Measurements from ENCODE around the gene E2F1.

DNA sequence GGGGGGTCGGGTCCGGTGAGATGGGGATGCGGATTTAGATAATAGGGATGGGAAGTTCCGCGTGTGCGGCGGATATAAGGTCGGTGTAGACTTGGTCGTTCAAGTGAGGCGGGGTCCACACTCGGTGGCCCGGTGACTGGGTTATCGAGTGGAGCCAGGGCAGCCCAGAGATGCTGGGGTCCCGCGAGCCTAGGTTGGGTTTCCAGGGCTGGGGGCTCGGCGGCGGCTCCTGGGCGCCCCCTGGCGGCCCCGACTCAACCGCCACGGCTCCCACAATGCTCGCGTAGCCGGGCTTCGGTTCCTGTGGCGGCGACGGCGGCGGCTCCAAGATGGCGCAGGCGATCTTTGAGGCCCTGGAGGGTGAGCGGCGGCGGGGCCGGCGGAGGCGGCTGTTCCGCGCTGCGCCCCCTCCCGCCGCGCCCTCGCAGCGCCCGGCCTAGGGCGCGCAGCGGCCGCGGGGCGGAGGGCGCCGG is 45.5 kb upstream of the E2F1 start, which contains the start of gene ZNF341:
- TF ChIP-seq, protein P1, sequence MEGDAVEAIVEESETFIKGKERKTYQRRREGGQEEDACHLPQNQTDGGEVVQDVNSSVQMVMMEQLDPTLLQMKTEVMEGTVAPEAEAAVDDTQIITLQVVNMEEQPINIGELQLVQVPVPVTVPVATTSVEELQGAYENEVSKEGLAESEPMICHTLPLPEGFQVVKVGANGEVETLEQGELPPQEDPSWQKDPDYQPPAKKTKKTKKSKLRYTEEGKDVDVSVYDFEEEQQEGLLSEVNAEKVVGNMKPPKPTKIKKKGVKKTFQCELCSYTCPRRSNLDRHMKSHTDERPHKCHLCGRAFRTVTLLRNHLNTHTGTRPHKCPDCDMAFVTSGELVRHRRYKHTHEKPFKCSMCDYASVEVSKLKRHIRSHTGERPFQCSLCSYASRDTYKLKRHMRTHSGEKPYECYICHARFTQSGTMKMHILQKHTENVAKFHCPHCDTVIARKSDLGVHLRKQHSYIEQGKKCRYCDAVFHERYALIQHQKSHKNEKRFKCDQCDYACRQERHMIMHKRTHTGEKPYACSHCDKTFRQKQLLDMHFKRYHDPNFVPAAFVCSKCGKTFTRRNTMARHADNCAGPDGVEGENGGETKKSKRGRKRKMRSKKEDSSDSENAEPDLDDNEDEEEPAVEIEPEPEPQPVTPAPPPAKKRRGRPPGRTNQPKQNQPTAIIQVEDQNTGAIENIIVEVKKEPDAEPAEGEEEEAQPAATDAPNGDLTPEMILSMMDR (IDR thresholded peaks at IDR 0.05) = peak; percentile 85
- TF ChIP-seq MYBL2 (CRISPR knock-in tag; IDR thresholded peaks at IDR 0.05) (no peak; the same call in 1 of the 2 replicates), USF2 (CRISPR knock-in tag; IDR thresholded peaks at IDR 0.05) (no peak), ETV6 (CRISPR knock-in tag; IDR thresholded peaks at IDR 0.05) (no peak), ZNF416 (CRISPR knock-in tag; IDR thresholded peaks at IDR 0.05) (no peak), NFYB (CRISPR knock-in tag; conservative IDR thresholded peaks at IDR 0.05; ENCODE audit: low read depth) (no peak), SP1 (CRISPR knock-in tag; conservative IDR thresholded peaks at IDR 0.05) (no peak), MAX (CRISPR knock-in tag; IDR thresholded peaks at IDR 0.05) (no peak; the same call in 1 of the 2 replicates), NR1H2 (CRISPR knock-in tag; IDR thresholded peaks at IDR 0.05) (no peak)
- TF ChIP-seq, protein P2, sequence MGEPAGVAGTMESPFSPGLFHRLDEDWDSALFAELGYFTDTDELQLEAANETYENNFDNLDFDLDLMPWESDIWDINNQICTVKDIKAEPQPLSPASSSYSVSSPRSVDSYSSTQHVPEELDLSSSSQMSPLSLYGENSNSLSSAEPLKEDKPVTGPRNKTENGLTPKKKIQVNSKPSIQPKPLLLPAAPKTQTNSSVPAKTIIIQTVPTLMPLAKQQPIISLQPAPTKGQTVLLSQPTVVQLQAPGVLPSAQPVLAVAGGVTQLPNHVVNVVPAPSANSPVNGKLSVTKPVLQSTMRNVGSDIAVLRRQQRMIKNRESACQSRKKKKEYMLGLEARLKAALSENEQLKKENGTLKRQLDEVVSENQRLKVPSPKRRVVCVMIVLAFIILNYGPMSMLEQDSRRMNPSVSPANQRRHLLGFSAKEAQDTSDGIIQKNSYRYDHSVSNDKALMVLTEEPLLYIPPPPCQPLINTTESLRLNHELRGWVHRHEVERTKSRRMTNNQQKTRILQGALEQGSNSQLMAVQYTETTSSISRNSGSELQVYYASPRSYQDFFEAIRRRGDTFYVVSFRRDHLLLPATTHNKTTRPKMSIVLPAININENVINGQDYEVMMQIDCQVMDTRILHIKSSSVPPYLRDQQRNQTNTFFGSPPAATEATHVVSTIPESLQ (CRISPR knock-in tag; IDR thresholded peaks at IDR 0.05) = no peak
- TF ChIP-seq, protein P3, sequence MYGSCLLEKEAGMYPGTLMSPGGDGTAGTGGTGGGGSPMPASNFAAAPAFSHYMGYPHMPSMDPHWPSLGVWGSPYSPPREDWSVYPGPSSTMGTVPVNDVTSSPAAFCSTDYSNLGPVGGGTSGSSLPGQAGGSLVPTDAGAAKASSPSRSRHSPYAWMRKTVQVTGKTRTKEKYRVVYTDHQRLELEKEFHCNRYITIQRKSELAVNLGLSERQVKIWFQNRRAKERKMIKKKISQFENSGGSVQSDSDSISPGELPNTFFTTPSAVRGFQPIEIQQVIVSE (CRISPR knock-in tag; IDR thresholded peaks at IDR 0.05; ENCODE audit: borderline replicate concordance) = no peak
- TF ChIP-seq, protein P4, sequence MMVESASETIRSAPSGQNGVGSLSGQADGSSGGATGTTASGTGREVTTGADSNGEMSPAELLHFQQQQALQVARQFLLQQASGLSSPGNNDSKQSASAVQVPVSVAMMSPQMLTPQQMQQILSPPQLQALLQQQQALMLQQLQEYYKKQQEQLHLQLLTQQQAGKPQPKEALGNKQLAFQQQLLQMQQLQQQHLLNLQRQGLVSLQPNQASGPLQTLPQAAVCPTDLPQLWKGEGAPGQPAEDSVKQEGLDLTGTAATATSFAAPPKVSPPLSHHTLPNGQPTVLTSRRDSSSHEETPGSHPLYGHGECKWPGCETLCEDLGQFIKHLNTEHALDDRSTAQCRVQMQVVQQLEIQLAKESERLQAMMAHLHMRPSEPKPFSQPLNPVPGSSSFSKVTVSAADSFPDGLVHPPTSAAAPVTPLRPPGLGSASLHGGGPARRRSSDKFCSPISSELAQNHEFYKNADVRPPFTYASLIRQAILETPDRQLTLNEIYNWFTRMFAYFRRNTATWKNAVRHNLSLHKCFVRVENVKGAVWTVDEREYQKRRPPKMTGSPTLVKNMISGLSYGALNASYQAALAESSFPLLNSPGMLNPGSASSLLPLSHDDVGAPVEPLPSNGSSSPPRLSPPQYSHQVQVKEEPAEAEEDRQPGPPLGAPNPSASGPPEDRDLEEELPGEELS (CRISPR knock-in tag; IDR thresholded peaks at IDR 0.05) = no peak

Data from WTC11 (cell line).